Right atrium auricular region (tissue), 2 donors: Measurements from ENCODE around the gene SFXN5. TPM values are rescaled to one million over a fixed set of nuclear protein-coding genes. Genes with fewer than 3 reads are reported as not detected.
"Not testable (repeated sequence)": the region's sequence is repeated elsewhere in the genome, so short reads cannot be mapped to it uniquely, and the experiment has no call there.

Source experiments
- DNase-seq: peaks from one replicate; pipeline ENCODE4 v3.0.0-alpha.2; 2019; ENCODE audit warnings: low spot score
- H3K27ac ChIP-seq, 2 donors: fragments of 200-600 bp; sonication (generic); 1 replicate in 1 of 2; 2 replicates in 1 of 2; pipeline ENCODE4 v1.5.1; 2016 to 2019
- H3K27me3 ChIP-seq, 2 donors: fragments of 200-600 bp; sonication (generic); one replicate each; pipeline versions ENCODE4 v1.5.1 to v1.6.0; 2017 to 2019
- H3K36me3 ChIP-seq: fragments of 200-600 bp; sonication (generic); one replicate; pipeline ENCODE4 v1.5.1; 2016
- H3K4me1 ChIP-seq, 2 donors: fragments of 200-600 bp; sonication (generic); one replicate each; pipeline versions ENCODE4 v1.5.1 to v1.6.0; 2017 to 2019
- H3K4me3 ChIP-seq, 2 donors: fragments of 200-600 bp; sonication (generic); 1 replicate in 1 of 2; 2 replicates in 1 of 2; pipeline ENCODE4 v1.5.1; 2017 to 2019; ENCODE audit warnings: mild to moderate bottlenecking in 1 of 2, moderate library complexity in 1 of 2
- H3K9me3 ChIP-seq, 2 donors: fragments of 200-600 bp; sonication (generic); one replicate each; pipeline ENCODE4 v1.5.1; 2019
- total RNA-seq, 2 donors: library from RNA; depleted of rRNA; stranded (reverse); fragments of >200 nt; gene quantifications; one replicate each; pipeline ENCODE4 v1.1.0, GENCODE V29; 2016
- TF ChIP-seq, protein P1 (sequence below), 2 donors: fragments of 200-600 bp; sonication (generic); IDR thresholded peaks; one replicate each; pipeline ENCODE4 v1.5.1; 2019; ENCODE audit warnings: antibody characterized with exemption in 2 of 2

Gene SFXN5
- total RNA-seq, 2 donors from 2014 or later = 4.5 to 5.8 TPM

DNA sequence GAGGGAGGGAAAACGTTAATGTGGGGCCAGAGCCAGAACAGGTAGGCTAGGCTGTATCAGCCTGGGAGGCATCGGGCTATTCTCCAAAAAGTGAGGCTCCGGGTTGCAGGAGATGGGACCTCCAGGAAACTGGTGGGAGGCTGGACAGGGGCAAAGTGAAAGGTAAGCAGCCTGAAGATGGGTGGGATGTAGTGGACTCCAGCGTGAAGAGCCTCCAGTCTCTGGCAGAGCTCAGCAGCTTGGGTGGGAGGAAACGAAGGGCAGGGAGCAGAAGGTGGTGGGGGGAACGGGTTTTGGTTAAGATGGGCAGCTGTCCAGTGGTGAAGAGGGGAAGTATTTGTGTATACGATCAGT is 157.3 kb downstream of the SFXN5 start:
- H3K9me3 ChIP-seq = no peaks in the 10 kb centered on the region
- TF ChIP-seq, protein P1, sequence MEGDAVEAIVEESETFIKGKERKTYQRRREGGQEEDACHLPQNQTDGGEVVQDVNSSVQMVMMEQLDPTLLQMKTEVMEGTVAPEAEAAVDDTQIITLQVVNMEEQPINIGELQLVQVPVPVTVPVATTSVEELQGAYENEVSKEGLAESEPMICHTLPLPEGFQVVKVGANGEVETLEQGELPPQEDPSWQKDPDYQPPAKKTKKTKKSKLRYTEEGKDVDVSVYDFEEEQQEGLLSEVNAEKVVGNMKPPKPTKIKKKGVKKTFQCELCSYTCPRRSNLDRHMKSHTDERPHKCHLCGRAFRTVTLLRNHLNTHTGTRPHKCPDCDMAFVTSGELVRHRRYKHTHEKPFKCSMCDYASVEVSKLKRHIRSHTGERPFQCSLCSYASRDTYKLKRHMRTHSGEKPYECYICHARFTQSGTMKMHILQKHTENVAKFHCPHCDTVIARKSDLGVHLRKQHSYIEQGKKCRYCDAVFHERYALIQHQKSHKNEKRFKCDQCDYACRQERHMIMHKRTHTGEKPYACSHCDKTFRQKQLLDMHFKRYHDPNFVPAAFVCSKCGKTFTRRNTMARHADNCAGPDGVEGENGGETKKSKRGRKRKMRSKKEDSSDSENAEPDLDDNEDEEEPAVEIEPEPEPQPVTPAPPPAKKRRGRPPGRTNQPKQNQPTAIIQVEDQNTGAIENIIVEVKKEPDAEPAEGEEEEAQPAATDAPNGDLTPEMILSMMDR (IDR thresholded peaks at IDR 0.05) = no peak
- H3K27ac ChIP-seq = no peak overlapping the region
- DNase-seq = no peak
- no peaks in the 10 kb centered on the region for H3K36me3 ChIP-seq
- peaks cover 0 to 43% of the 10 kb centered on the region in 2 donors for H3K4me1 ChIP-seq
- H3K27me3 ChIP-seq = peaks cover 54 to 67% of the 10 kb centered on the region in 2 donors
- no peak overlapping the region for H3K4me3 ChIP-seq

DNA sequence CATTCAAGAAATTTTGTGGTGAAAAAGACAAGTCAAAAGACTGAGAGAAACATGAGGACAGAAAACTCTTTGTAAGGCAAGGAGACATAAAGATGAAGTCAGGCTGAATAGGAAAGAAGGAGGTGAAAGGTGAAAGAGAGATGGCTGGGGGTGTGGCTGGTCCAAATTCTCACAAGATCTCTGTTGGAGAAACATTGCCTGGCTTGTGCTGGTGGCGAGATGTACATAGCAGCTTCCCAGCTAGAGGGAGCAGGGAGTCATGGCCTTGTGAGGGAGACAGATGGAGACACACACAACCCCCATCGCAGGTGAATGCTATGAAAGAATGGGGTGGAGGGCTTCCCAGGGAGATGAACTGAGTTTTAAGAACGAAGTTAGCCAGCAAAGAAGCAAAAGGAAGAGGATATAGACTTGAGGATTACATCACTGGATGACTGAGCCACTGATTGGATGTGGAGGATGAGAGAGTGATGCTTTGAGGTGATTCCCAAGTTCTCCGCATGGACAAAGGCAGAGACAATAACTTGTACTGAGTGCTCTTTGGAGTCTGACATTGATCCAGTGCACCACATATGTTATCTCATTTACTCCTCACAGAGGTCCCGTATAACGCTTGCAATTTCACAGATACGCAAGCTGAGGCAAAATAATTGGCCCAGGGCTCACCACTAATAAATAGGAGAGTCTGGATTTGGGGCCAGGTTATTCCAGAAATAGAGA is 157.9 kb downstream of the SFXN5 start:
- Histone ChIP-seq H3K27ac (no peak overlapping the region), H3K36me3 (no peaks in the 10 kb centered on the region), H3K27me3 (peaks cover 49 to 62% of the 10 kb centered on the region in 2 donors), H3K4me3 (no peak overlapping the region), H3K9me3 (no peaks in the 10 kb centered on the region), H3K4me1 (peaks cover 0 to 39% of the 10 kb centered on the region in 2 donors)
- no peak for DNase-seq
- TF ChIP-seq, protein P1 (IDR thresholded peaks at IDR 0.05) = no peak

DNA sequence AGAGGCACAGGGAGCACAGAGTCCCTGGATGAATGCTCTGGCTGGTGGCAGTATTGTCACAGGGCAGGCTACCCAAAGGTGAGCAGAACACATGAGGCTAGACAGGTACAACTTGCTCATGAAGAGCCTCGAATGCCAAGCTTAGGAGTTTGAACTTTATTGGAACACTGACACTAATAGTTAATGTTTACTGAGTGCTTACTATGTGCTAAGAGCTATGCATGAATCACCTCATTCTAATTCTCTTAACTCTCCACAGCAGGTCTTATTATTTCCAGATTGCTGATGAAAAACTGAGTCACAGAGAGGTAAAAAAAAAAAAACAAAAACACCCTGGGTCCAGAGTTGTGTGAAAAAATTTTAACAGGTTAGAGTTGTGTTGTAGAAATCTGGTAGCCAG is 160.3 kb downstream of the SFXN5 start:
- Histone ChIP-seq H3K4me1 (peaks cover 0 to 15% of the 10 kb centered on the region in 2 donors), H3K4me3 (no peak overlapping the region), H3K9me3 (peaks cover 0 to 2% of the 10 kb centered on the region in 2 donors), H3K27ac (no peak overlapping the region), H3K36me3 (no peaks in the 10 kb centered on the region), H3K27me3 (peaks cover 38 to 39% of the 10 kb centered on the region in 2 donors)
- TF ChIP-seq, protein P1 (IDR thresholded peaks at IDR 0.05) = no peak
- no peak for DNase-seq

DNA sequence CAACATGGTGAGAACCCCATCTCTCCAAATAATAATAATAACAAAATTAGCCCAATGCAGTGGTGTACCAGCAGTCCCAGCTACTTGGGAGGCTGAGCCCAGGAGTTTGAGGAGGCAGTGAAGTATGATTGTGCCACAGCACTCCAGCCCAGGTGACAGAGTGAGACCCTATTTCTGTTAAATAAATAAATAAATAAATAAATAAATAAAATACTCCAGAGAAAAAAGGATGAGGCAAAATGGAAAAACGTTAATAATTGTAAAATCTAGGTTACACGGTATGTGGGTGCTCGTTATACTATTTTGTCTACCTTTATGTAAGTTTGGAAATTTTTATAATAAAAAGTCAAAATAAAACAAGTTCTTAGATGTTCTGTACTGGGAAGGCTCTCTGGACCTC is 162.8 kb downstream of the SFXN5 start:
- Histone ChIP-seq H3K27ac (no peak overlapping the region), H3K36me3 (no peaks in the 10 kb centered on the region), H3K4me3 (no peak overlapping the region), H3K9me3 (peaks cover 0 to 4% of the 10 kb centered on the region in 2 donors), H3K27me3 (peaks cover 14% of the 10 kb centered on the region in 2 donors), H3K4me1 (no peaks in the 10 kb centered on the region)
- TF ChIP-seq, protein P1 (IDR thresholded peaks at IDR 0.05) = no peak
- no peak for DNase-seq

DNA sequence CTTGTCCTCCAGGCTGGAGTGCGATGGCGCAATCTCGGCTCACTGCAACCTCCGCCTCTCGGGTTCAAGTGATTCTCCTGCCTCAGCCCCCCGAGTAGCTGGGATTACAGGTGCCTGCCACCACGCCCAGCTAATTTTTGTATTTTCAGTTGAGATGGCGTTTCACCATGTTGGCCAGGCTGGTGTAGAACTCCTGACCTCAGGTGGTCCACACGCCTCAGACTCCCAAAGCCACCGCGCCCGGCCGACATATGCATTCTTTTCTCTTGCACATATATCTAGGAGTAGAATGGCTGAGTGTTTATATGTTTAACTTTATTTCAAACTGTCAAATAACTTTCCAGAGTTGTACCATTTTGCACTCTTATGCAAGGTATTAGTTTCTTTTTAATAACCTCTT is 164.1 kb downstream of the SFXN5 start:
- H3K4me3 ChIP-seq, H3K9me3 ChIP-seq, H3K4me1 ChIP-seq, H3K27ac ChIP-seq, H3K36me3 ChIP-seq, H3K27me3 ChIP-seq: not testable (repeated sequence)
- DNase-seq = peak; percentile 34

DNA sequence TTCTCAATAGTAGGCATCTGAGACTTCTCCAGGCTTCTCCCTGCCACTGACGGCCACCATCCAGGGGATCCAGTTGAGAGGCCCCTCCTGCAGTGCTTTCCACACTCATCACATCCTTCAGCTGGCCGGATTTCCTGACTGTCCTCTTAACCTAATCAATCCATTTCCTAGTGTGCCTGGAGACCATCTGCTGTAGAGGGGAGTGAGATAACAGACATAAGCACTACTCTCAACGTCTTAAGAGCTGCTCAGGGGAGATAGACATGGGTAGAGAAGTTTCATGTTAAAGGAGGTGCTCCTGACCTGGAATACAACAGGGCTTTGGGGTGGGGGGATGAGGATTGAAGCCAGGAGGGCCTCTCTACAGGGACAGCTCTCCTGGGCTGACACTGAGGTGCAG is 170.1 kb downstream of the SFXN5 start:
- Histone ChIP-seq H3K36me3 (no peaks in the 10 kb centered on the region), H3K9me3 (peaks cover 0 to 4% of the 10 kb centered on the region in 2 donors), H3K27me3 (no peaks in the 10 kb centered on the region), H3K4me3 (no peak overlapping the region), H3K27ac (no peak overlapping the region), H3K4me1 (peaks cover 0 to under 1% of the 10 kb centered on the region in 2 donors)
- DNase-seq = no peak
- TF ChIP-seq, protein P1 (IDR thresholded peaks at IDR 0.05) = no peak
